ENCODE measurements around the gene LAMB2.

LAMB2 gene

GRCh38 chr3:49121132-49121736, 11.6 kb downstream of the LAMB2 start:
- no peak for DNase-seq (ENCODE audit: low read depth)

- peak; percentile 88 for DNase-seq (ENCODE audit: low read depth)
Observed at GRCh38 chr3:49120438-49121131, 12.3 kb downstream of the LAMB2 start, which contains the start of gene USP19. USP19 (minus strand) TSS chr3:49120823; CDS start chr3:49119145, 1,678 bp downstream.

- no peak for DNase-seq (ENCODE audit: low read depth)
Observed at GRCh38 chr3:49120096-49120437, 12.8 kb downstream of the LAMB2 start.

- no peak for DNase-seq (ENCODE audit: low read depth)
Observed at GRCh38 chr3:49119439-49119838, 13.4 kb downstream of the LAMB2 start.

GRCh38 chr3:49119036-49119435, 13.8 kb downstream of the LAMB2 start:
- no peak for DNase-seq (ENCODE audit: low read depth)

GRCh38 chr3:49112262-49112661, 20.6 kb downstream of the LAMB2 start:
- no peak for DNase-seq (ENCODE audit: low read depth)

- no peak for DNase-seq (ENCODE audit: low read depth)
Observed at GRCh38 chr3:49111347-49111746, 21.5 kb downstream of the LAMB2 start.

- DNase-seq (ENCODE audit: low read depth) = no peak
Observed at GRCh38 chr3:49110780-49111179, 22.1 kb downstream of the LAMB2 start.

GRCh38 chr3:49108346-49108745, 24.5 kb downstream of the LAMB2 start:
- no peak for DNase-seq (ENCODE audit: low read depth)

- DNase-seq (ENCODE audit: low read depth) = peak; percentile 71
Observed at GRCh38 chr3:49104427-49105291, 28.2 kb downstream of the LAMB2 start, which contains the start of gene QARS1. QARS1 (minus strand) TSS chr3:49104757; CDS start chr3:49104733, 24 bp downstream.

GRCh38 chr3:49104052-49104426, 28.8 kb downstream of the LAMB2 start:
- no peak for DNase-seq (ENCODE audit: low read depth)

- no peak for DNase-seq (ENCODE audit: low read depth)
Observed at GRCh38 chr3:49100046-49100615, 32.7 kb downstream of the LAMB2 start.

GRCh38 chr3:49098910-49099630, 33.8 kb downstream of the LAMB2 start:
- no peak for DNase-seq (ENCODE audit: low read depth)

GRCh38 chr3:49098429-49098828, 34.4 kb downstream of the LAMB2 start:
- no peak for DNase-seq (ENCODE audit: low read depth)

- DNase-seq (ENCODE audit: low read depth) = peak; percentile 90
Observed at GRCh38 chr3:49093853-49094767, 38.7 kb downstream of the LAMB2 start, which contains the start of gene QRICH1. QRICH1 (minus strand) TSS chr3:49094071; CDS start chr3:49077017, 17,054 bp downstream.

- DNase-seq (ENCODE audit: low read depth) = peak; percentile 74
Observed at GRCh38 chr3:49092938-49093852, 39.7 kb downstream of the LAMB2 start.

- no peak for DNase-seq (ENCODE audit: low read depth)
Observed at GRCh38 chr3:49081429-49081828, 51.4 kb downstream of the LAMB2 start.

- DNase-seq (ENCODE audit: low read depth) = no peak
Observed at GRCh38 chr3:49079270-49079669, 53.6 kb downstream of the LAMB2 start.

- DNase-seq (ENCODE audit: low read depth) = no peak
Observed at GRCh38 chr3:49076646-49077045, 56.2 kb downstream of the LAMB2 start.

GRCh38 chr3:49076116-49076515, 56.7 kb downstream of the LAMB2 start:
- DNase-seq (ENCODE audit: low read depth) = no peak
